Hepatocyte (in vitro differentiated cells): ENCODE results near the gene CFAP54. TPM values are rescaled to one million over a fixed set of nuclear protein-coding genes. Genes with fewer than 3 reads are reported as not detected.

Experiments
- DNase-seq: peaks from one replicate; pipeline ENCODE4 v3.0.0-alpha.2; 2016; ENCODE audit warnings: low spot score
- H2AFZ ChIP-seq: fragments of 200-600 bp; sonication (generic); 2 replicates; pipeline ENCODE4 v1.6.0; 2016; ENCODE audit warnings: antibody characterized with exemption, mild to moderate bottlenecking
- H3K27ac ChIP-seq: fragments of 200-600 bp; sonication (generic); 2 replicates; pipeline ENCODE4 v1.5.1; 2016; ENCODE audit warnings: mild to moderate bottlenecking
- H3K27me3 ChIP-seq: fragments of 200-600 bp; sonication (generic); 2 replicates; pipeline ENCODE4 v1.6.1; 2016
- H3K36me3 ChIP-seq: fragments of 200-600 bp; sonication (generic); replicated peaks from 2 replicates; pipeline ENCODE4 v1.5.1; 2016; ENCODE audit warnings: low read depth; ENCODE audit not compliant: insufficient read depth
- H3K4me1 ChIP-seq: fragments of 200-600 bp; sonication (generic); 2 replicates; pipeline ENCODE4 v1.5.1; 2016; ENCODE audit warnings: mild to moderate bottlenecking, moderate library complexity; ENCODE audit not compliant: insufficient read depth
- H3K4me2 ChIP-seq: fragments of 200-600 bp; sonication (generic); 2 replicates; pipeline ENCODE4 v1.6.0; 2016
- H3K4me3 ChIP-seq: fragments of 200-600 bp; sonication (generic); 2 replicates; pipeline ENCODE4 v1.5.1; 2016; ENCODE audit warnings: mild to moderate bottlenecking
- H3K79me2 ChIP-seq: fragments of 200-600 bp; sonication (generic); 2 replicates; pipeline ENCODE4 v1.6.0; 2017; ENCODE audit warnings: mild to moderate bottlenecking
- H3K9me2 ChIP-seq: fragments of 200-600 bp; sonication (generic); replicated peaks from 2 replicates; pipeline ENCODE4 v1.6.0; 2017; ENCODE audit warnings: mild to moderate bottlenecking; ENCODE audit not compliant: insufficient read depth
- H3K9me3 ChIP-seq: fragments of 200-600 bp; sonication (generic); 2 replicates; pipeline ENCODE4 v1.5.1; 2016; ENCODE audit warnings: low read depth, mild to moderate bottlenecking
- H4K20me1 ChIP-seq: fragments of 200-600 bp; sonication (generic); 2 replicates; pipeline ENCODE4 v1.6.0; 2016; ENCODE audit warnings: mild to moderate bottlenecking; ENCODE audit not compliant: insufficient read depth, poor library complexity, severe bottlenecking
- EZH2 ChIP-seq: fragments of 200-600 bp; sonication (generic); IDR thresholded peaks from 2 replicates; pipeline ENCODE4 v1.6.1; 2016; ENCODE audit warnings: antibody characterized with exemption, mild to moderate bottlenecking, borderline replicate concordance
- EZH2phosphoT487 ChIP-seq: fragments of 200-600 bp; sonication (generic); IDR thresholded peaks from one replicate; pipeline ENCODE4 v1.6.1; 2018; ENCODE audit warnings: antibody characterized with exemption, mild to moderate bottlenecking, low read depth, moderate library complexity; ENCODE audit not compliant: unreplicated experiment, severe bottlenecking
- WGBS: methylation state at CpG from one replicate; pipeline ENCODE4 v1.1.6; 2016; ENCODE audit warnings: low lambda C conversion rate; ENCODE audit errors: missing lambda C conversion rate; 5-methylcytosine and 5-hydroxymethylcytosine counted together
- polyA plus RNA-seq: library from polyadenylated mRNA; unstranded; fragments of >200 nt; fragmentation: Nextera tagmentation; extraction: Ambion mirVana; gene quantifications from 2 replicates; pipeline ENCODE4 v1.2.1, GENCODE V29; 2016
- total RNA-seq: library from RNA; depleted of rRNA; stranded (reverse); fragments of >200 nt; gene quantifications from 2 replicates; pipeline ENCODE4 v1.2.3, GENCODE V29; 2014
- TF ChIP-seq, protein P1 (sequence below): fragments of 200-600 bp; sonication (generic); IDR thresholded peaks from 2 replicates; pipeline ENCODE4 v1.5.1; 2016; ENCODE audit warnings: antibody characterized with exemption, mild to moderate bottlenecking; ENCODE audit not compliant: poor library complexity

The CFAP54 gene
- total and polyA plus RNA-seq, 2 experiments from 2014 or later: 0.64 to 0.67 TPM

DNA sequence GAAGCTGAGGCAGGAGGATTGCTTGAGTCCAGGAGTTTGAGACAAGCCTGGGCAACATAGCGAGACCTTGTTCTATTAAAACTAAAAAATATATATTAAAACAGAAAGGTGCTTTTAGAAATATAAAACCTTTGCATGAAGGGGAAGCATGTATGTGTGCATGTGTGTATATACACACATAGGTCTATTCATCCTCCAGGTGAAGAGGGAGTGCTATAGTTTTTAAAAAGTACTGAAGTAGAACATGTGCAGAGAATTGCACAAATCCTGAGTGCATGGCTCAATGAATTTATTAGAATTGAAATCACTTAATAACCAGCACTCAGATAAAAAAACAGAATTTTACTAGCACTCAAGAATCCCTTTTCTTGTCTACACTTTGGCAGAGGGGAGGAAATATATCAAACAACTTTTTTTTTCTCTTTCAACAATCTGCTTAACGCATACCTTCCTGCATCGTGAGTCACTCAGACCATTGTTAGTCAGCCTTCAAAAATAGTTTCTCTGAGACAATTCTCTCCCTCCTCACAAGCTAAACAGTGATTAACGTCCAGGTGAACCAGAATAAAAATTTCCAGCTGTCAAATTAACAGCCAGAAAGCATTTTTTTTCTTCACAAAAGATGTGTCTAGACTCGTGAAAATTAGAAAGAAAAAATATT is 400.0 kb downstream of the CFAP54 start:
- no peaks in the 10 kb centered on the region for H3K36me3 ChIP-seq
- peaks cover 10% of the 10 kb centered on the region for H3K4me1 ChIP-seq
- TF ChIP-seq, protein P1, sequence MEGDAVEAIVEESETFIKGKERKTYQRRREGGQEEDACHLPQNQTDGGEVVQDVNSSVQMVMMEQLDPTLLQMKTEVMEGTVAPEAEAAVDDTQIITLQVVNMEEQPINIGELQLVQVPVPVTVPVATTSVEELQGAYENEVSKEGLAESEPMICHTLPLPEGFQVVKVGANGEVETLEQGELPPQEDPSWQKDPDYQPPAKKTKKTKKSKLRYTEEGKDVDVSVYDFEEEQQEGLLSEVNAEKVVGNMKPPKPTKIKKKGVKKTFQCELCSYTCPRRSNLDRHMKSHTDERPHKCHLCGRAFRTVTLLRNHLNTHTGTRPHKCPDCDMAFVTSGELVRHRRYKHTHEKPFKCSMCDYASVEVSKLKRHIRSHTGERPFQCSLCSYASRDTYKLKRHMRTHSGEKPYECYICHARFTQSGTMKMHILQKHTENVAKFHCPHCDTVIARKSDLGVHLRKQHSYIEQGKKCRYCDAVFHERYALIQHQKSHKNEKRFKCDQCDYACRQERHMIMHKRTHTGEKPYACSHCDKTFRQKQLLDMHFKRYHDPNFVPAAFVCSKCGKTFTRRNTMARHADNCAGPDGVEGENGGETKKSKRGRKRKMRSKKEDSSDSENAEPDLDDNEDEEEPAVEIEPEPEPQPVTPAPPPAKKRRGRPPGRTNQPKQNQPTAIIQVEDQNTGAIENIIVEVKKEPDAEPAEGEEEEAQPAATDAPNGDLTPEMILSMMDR: no peak
- TF ChIP-seq EZH2: no peak
- no peak for TF ChIP-seq EZH2phosphoT487
- H4K20me1 ChIP-seq: no peaks in the 10 kb centered on the region
- H3K9me3 ChIP-seq: no peaks in the 10 kb centered on the region
- no peaks in the 10 kb centered on the region for H3K79me2 ChIP-seq
- H3K9me2 ChIP-seq: no peaks in the 10 kb centered on the region
- no peak overlapping the region for H3K4me2 ChIP-seq
- DNase-seq: no peak
- no peak overlapping the region for H2AFZ ChIP-seq
- no peak overlapping the region for H3K27ac ChIP-seq
- no peak overlapping the region for H3K4me3 ChIP-seq
- H3K27me3 ChIP-seq: no peaks in the 10 kb centered on the region
- WGBS: 59% methylated on average over 5 of the region's 5 CpGs

DNA sequence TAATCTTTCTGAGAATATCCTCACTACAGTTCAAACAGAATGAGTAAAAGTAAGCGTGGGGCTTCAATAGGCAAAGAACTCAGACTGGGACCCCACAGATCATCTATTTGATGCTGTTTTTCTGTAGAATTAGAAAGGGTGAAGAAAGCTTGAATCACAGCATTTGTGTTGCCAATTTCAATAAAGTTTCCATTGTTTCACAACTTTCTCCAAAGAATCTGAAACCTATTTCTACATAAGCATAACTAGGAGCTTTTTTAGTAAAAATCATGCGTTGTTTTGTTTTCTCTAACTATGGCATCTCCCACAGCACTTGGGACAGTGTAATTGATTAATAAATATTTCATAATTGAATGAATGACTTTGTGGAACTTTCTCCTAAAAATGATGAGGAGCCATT is 401.0 kb downstream of the CFAP54 start:
- Histone ChIP-seq H3K4me3 (no peak overlapping the region), H3K27ac (no peak overlapping the region), H3K9me2 (no peaks in the 10 kb centered on the region), H4K20me1 (no peaks in the 10 kb centered on the region), H2AFZ (no peak overlapping the region), H3K36me3 (no peaks in the 10 kb centered on the region), H3K9me3 (no peaks in the 10 kb centered on the region), H3K4me2 (no peak overlapping the region), H3K27me3 (no peaks in the 10 kb centered on the region), H3K79me2 (no peaks in the 10 kb centered on the region), H3K4me1 (peaks cover 10% of the 10 kb centered on the region)
- 93% methylated on average over 2 of the region's 2 CpGs for WGBS
- DNase-seq: no peak
- TF ChIP-seq EZH2phosphoT487 (no peak), EZH2 (no peak)
- TF ChIP-seq, protein P1: no peak

DNA sequence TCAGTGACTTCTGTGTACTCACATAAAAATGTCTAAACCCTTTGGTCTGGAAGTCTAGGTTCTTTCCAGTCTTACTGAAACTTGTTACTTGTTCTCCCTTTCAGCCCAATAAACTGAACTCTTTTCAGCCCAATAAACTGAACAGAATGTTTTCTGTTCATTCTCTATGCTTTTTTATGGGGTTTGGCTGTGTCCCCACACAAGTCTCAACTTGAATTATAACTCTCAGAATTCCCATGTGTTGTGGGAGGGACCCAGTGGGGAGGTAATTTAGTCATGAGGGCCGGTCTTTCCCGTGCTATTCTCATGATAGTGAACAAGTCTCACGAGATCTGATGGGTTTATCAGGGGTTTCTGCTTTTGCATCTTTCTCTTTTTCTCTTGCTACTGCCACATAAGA is 402.7 kb downstream of the CFAP54 start:
- no peaks in the 10 kb centered on the region for H3K36me3 ChIP-seq
- H3K79me2 ChIP-seq: no peaks in the 10 kb centered on the region
- H3K27ac ChIP-seq: no peak overlapping the region
- peaks cover 4% of the 10 kb centered on the region for H3K4me1 ChIP-seq
- no peaks in the 10 kb centered on the region for H3K27me3 ChIP-seq
- no peaks in the 10 kb centered on the region for H3K9me2 ChIP-seq
- H3K9me3 ChIP-seq: no peaks in the 10 kb centered on the region
- 79% methylated on average over 3 of the region's 3 CpGs for WGBS
- DNase-seq: no peak
- H2AFZ ChIP-seq: no peak overlapping the region
- no peak overlapping the region for H3K4me3 ChIP-seq
- H3K4me2 ChIP-seq: no peak overlapping the region
- no peaks in the 10 kb centered on the region for H4K20me1 ChIP-seq
- TF ChIP-seq EZH2phosphoT487 (no peak), EZH2 (no peak)
- TF ChIP-seq, protein P1: no peak
